ENCODE measurements around the gene FBXO39. TPM values are rescaled to one million over a fixed set of nuclear protein-coding genes. Genes with fewer than 3 reads are reported as not detected.
"Not testable (repeated sequence)": the region's sequence is repeated elsewhere in the genome, so short reads cannot be mapped to it uniquely, and the experiment has no call there.

Gene FBXO39
- total RNA-seq, 6 experiments from 2014 or later = not detected

GRCh38 chr17:6799738-6800137, 23.7 kb downstream of the FBXO39 start:
- Mint-ChIP-seq H3K4me3 (no peak overlapping the region), H3K9me3 (no peaks in the 10 kb centered on the region), H3K36me3 (ENCODE audit: low read depth) (no peaks in the 10 kb centered on the region), H3K27me3 (ENCODE audit: insufficient read depth) (peaks cover 37% of the 10 kb centered on the region), H3K4me1 (ENCODE audit: low read depth) (0 out of 2 replicates have a peak, but pooled peaks cover 6% of the 10 kb centered on the region), H3K27ac (no peak overlapping the region)
- no peak for TF ChIP-seq CTCF (IDR thresholded peaks at IDR 0.05)
- no peak for DNase-seq

DNA sequence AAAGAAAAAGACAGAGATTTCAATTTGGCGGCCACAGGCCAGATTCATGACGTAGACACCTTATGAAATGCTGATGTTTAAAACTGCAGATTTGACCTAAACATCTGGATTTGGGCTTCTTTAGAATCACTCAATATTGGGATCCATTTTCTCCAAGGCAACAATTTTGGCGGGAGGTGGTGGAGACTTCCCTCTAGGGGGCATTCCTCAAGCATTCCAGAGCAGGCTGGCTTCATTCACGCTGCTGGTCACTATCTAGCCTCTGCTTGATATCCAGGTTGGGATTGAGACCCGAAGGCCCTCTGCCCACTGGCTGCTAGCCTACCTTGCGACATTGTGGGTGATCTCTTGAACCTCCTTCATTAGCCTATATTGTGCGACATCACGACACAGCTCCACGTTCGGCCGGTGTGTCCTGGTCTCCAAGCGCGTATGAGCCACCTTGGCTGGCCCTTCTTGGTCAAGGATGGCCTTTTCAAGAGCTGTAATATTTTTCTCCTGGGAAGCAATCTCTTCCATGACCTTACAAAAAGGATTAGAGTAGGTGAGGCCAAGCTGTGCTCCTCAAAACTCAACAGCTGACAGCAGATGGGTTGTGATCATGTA, 24.5 kb downstream of the FBXO39 start:
- Mint-ChIP-seq H3K4me1 (ENCODE audit: low read depth) (0 out of 2 replicates have a peak, but pooled peaks cover 6% of the 10 kb centered on the region), H3K9me3 (no peaks in the 10 kb centered on the region), H3K27ac (no peak overlapping the region), H3K4me3 (no peak overlapping the region), H3K27me3 (ENCODE audit: insufficient read depth) (peaks cover 36% of the 10 kb centered on the region), H3K36me3 (ENCODE audit: low read depth) (no peaks in the 10 kb centered on the region)
- DNase-seq = no peak
- TF ChIP-seq CTCF (IDR thresholded peaks at IDR 0.05) = peak; percentile 76

DNA sequence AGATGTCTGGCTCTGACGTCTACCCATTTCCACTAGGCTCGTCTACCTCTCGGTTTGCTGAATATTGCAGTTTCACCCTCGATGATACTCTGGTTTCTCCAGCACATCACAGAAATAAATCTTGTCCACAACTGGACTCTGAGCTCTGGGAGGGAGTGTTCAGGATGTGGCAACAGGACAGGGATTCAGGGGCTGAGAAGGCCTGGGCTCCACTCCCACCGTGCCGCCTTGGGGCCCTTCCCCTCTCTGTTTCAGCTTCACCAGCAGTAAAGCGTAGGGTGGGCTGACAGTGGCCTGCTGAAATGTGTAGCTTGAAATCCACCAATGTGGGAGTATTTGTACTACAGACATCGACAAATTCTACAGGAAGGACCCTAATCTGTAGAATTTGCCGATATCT, 35.5 kb downstream of the FBXO39 start:
- no peak for DNase-seq
- H3K27ac Mint-ChIP-seq = no peak overlapping the region
- H3K27me3 Mint-ChIP-seq (ENCODE audit: insufficient read depth) = peaks cover 33% of the 10 kb centered on the region
- H3K4me1 Mint-ChIP-seq (ENCODE audit: low read depth) = no peaks in the 10 kb centered on the region
- no peak overlapping the region for H3K4me3 Mint-ChIP-seq
- no peak for TF ChIP-seq CTCF (IDR thresholded peaks at IDR 0.05)
- no peaks in the 10 kb centered on the region for H3K9me3 Mint-ChIP-seq
- H3K36me3 Mint-ChIP-seq (ENCODE audit: low read depth) = no peaks in the 10 kb centered on the region

DNA sequence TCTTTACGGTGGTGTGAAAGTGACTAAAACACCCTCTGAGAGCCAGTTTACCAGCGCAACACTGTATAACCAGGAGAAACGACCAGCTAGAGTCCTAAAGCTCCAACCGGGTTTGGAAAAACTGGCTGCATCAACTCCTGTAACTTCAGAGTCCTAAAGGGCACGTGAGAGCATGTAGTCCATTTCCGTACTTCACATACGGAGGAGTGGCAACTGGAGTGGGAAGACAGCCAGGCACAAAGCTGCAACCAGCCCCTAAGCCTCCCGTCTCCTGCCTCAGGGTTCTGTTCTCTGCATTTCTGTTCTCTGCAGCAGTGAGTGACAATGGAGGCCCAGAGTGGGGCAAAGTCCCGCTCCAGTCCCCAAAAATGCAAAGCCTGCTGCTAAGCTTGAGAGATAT, 36.3 kb downstream of the FBXO39 start:
- no peak for DNase-seq
- no peak overlapping the region for H3K27ac Mint-ChIP-seq

DNA sequence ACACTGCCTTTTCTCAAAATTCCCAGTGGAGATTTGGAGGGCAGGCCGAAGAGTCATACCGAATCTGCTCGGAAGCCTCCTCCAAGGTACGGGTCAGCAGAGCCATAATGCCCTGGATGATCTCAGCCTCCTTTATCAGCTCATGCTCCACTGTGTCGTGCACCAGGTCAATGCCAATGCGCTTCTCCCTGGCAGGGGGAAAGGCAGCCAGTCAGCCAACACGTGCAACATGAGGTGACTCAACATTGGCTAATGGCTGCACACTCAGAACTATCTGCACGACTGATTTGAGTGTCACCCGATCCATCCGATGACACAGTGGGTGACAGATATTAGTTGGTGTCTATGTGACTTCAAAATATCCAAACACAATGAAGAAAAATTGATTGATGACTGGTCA, 39.8 kb downstream of the FBXO39 start:
- H3K4me3 Mint-ChIP-seq = no peak overlapping the region
- peaks cover 25% of the 10 kb centered on the region for H3K27me3 Mint-ChIP-seq (ENCODE audit: insufficient read depth)
- H3K4me1 Mint-ChIP-seq (ENCODE audit: low read depth) = no peaks in the 10 kb centered on the region
- no peak overlapping the region for H3K27ac Mint-ChIP-seq
- no peaks in the 10 kb centered on the region; the same call in 1 of the 2 replicates for H3K36me3 Mint-ChIP-seq (ENCODE audit: low read depth)
- H3K9me3 Mint-ChIP-seq = peaks cover 4% of the 10 kb centered on the region
- no peak for TF ChIP-seq CTCF (IDR thresholded peaks at IDR 0.05)
- DNase-seq = no peak

More for the DNA sequence above, 36.3 kb downstream of the FBXO39 start:
- H3K4me1 Mint-ChIP-seq (ENCODE audit: low read depth) = no peaks in the 10 kb centered on the region
- H3K27me3 Mint-ChIP-seq (ENCODE audit: insufficient read depth) = peaks cover 35% of the 10 kb centered on the region
- no peaks in the 10 kb centered on the region for H3K36me3 Mint-ChIP-seq (ENCODE audit: low read depth)
- no peak for TF ChIP-seq CTCF (IDR thresholded peaks at IDR 0.05)
- H3K9me3 Mint-ChIP-seq = no peaks in the 10 kb centered on the region
- no peak overlapping the region for H3K4me3 Mint-ChIP-seq

DNA sequence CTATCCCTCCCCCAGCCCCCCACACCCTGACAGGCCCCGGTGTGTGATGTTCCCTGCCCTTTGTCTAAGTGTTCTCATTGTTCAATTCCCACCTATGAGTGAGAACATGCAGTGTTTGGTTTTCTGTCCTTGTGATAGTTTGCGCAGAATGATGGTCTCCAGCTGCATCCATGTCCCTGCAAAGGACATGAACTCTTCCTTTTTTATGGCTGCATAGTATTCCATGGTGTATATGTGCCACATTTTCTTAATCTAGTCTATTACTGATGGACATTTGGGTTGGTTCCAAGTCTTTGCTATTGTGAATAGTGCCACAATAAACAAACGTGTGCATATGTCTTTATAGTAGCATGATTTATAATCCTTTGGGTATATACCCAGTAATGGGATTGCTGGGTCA, 40.4 kb downstream of the FBXO39 start:
- H3K4me3 Mint-ChIP-seq; H3K4me1 Mint-ChIP-seq (ENCODE audit: low read depth); H3K27ac Mint-ChIP-seq; DNase-seq; H3K36me3 Mint-ChIP-seq (ENCODE audit: low read depth); H3K9me3 Mint-ChIP-seq: not testable (repeated sequence)
- H3K27me3 Mint-ChIP-seq (ENCODE audit: insufficient read depth) = peaks cover 23% of the 10 kb centered on the region

Measured in HFFc6 (cell line).